ENCODE measurements around the gene CCDC6. TPM values are rescaled to one million over a fixed set of nuclear protein-coding genes. Genes with fewer than 3 reads are reported as not detected.

The CCDC6 gene
- total and polyA plus RNA-seq, 11 donors, result 3.7 to 47.1 (median 17.4) TPM

DNA sequence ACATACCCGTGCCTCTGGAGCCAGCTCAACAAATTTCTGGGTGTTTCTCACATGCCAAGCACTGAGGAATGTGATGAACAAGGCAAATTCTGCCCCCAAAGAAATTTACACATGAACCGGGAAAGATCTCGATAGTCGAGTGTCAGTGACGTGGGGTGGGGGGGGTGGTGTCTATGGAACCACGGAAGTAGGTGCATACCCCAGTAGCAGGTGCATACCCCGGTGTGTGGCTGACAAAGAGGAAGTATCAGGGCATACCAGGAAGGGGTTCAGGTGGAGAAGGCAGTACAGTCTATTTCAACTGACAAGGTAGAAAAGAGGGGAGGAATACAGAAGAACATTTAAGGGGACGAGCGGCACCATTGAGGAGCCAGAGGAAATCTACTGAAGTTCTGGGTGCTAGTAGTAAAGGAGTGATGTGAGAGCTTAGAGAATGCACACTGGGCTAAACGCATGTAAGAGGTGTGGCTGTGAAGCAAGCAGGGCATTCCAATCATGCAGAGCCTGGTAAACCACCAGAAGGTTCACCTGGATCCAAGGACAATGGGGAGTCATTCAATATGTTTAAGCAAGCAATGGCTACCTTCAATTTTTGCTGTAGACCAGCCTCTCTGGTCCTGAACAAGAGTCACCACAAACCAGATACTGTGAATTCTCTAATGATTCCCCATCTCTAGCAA, 6.2 kb downstream of the CCDC6 start:
- TF ChIP-seq POLR2A (IDR thresholded peaks at IDR 0.05), result no peak
- DNase-seq (no peak), ATAC-seq (no peak)
- H3K27ac ChIP-seq, result peak overlapping the region in 1 of 12 donors; percentile 52
- intact Hi-C loops (cut with DNase I), result loop anchor here in 5 of 10 donors (5.0 to 10.0 kb wide), 3 partner anchors 33 to 275 kb away; no protein-coding TSS in a partner anchor
- H3K27me3 ChIP-seq, result no peaks in the 10 kb centered on the region
- peaks cover 3 to 62% (median 51%) of the 10 kb centered on the region in 12 donors for H3K4me1 ChIP-seq
- H3K4me3 ChIP-seq, result no peak overlapping the region
- no peaks in the 10 kb centered on the region for H3K9me3 ChIP-seq
- peaks cover 0 to 3% (median 0%) of the 10 kb centered on the region in 9 donors for H3K36me3 ChIP-seq
- WGBS, 4 donors, result 82 to 91% (median 85%) methylated on average over 10 of the region's 10 CpGs

DNA sequence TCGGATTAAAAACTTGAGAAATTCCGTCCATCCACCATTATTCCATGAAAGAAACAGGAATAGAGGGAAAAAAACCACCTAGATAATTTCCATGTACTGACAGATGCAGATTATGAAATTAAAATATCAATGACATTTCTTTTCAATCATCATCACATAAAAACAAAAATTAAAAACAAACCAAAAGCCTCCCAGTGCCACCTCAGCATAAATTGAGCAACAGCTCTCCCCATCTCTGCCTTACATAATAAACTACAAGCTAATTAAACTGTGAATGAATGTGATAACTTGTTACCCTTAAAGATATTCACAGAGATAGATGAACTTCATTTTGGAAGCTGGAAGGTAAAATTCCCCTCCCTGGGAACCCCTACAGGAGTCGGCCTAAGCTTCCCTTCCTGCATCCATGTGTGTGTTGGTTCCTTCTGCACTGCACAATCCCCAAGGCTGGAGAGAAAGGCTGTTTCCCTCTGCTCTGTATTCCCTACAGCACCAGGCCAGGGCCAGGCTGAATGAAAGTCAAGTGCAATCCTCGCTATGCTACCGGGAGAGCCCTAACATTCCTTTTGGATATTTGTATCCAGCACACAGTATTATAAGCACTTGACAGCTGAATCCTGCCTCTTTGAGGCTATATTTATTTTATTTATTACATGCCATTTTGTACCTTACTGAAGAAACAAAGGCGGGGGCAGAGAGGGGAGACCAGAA, 8.1 kb downstream of the CCDC6 start:
- H3K9me3 ChIP-seq, result no peaks in the 10 kb centered on the region
- peaks cover 6 to 62% (median 52%) of the 10 kb centered on the region in 12 donors for H3K4me1 ChIP-seq
- ATAC-seq, result peak; percentile 26 to 60 (median 41)
- no peak overlapping the region for H3K4me3 ChIP-seq
- intact Hi-C loops (cut with DNase I), result no loop called here
- H3K27me3 ChIP-seq, result no peaks in the 10 kb centered on the region
- TF ChIP-seq POLR2A (IDR thresholded peaks at IDR 0.05), result no peak
- DNase-seq, result no peak
- H3K36me3 ChIP-seq, result peaks cover 0 to 3% (median 0%) of the 10 kb centered on the region in 9 donors
- WGBS, 4 donors, result 64 to 70% (median 66%) methylated on average over 6 of the region's 6 CpGs
- H3K27ac ChIP-seq, result peak overlapping the region in 4 of 12 donors; percentile 5 to 39 (median 20)

DNA sequence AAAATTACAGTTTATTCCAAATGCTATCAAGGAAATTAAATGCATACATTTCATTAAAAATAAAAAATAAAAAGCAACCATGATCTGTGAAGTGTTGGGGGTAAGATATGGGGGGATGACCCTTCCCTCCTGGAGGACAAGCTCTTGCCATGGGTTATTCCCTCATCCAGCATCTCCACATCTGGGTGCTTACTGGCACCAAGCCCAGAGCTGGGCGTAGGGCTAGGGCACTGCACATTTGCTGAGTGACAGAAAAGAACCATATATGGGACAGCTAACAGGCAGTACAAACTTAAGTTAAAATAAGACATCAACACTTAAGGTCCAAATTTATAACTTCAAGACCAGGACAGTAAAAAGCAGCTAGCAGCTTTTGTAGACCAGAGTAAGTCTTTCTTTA, 10.2 kb downstream of the CCDC6 start:
- H3K27me3 ChIP-seq, result no peaks in the 10 kb centered on the region
- peaks cover 6 to 82% (median 66%) of the 10 kb centered on the region in 12 donors for H3K4me1 ChIP-seq
- ATAC-seq, result peak in 1 of 4 donors; percentile 40
- DNase-seq, result peak in 2 of 5 donors; percentile 36 to 46
- WGBS, 4 donors, result 31 to 62% (median 53%) methylated on average over 1 of the region's 1 CpG
- no peak overlapping the region for H3K4me3 ChIP-seq
- no peaks in the 10 kb centered on the region for H3K9me3 ChIP-seq
- no peak for TF ChIP-seq POLR2A (IDR thresholded peaks at IDR 0.05)
- intact Hi-C loops (cut with DNase I), result no loop called here
- H3K36me3 ChIP-seq, result peaks cover 0 to 3% (median 0%) of the 10 kb centered on the region in 9 donors
- H3K27ac ChIP-seq, result peak overlapping the region in 8 of 12 donors; percentile 35 to 81 (median 51)

DNA sequence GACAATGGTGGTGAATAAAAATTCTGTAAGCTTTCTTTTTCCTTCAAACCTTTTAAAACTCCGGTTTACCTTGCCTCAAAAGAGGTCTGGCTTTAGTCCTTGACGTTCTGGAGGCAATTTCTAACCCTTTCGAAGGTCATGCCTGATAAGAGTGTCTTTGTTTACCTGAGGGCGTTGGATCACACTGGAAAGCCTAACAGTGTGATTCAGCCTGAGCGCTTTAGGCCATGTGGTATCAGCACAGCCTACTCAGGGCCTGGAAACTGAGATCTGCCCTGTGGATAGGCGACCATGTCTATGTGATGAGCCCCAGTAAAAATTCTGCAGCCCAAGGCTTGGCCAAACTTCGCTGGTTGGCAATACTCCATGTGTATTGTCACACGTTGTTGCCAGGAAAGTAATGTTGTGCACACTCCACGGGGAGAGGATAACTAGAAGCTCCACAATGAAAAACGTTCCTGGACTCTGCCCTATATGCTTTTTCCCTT, 10.7 kb downstream of the CCDC6 start:
- Histone ChIP-seq H3K27me3 (no peaks in the 10 kb centered on the region), H3K4me1 (peaks cover 6 to 85% (median 68%) of the 10 kb centered on the region in 12 donors), H3K9me3 (no peaks in the 10 kb centered on the region), H3K27ac (peak overlapping the region; percentile 17 to 81 (median 50)), H3K36me3 (peaks cover 0 to 3% (median 0%) of the 10 kb centered on the region in 9 donors), H3K4me3 (no peak overlapping the region)
- TF ChIP-seq, protein P1, sequence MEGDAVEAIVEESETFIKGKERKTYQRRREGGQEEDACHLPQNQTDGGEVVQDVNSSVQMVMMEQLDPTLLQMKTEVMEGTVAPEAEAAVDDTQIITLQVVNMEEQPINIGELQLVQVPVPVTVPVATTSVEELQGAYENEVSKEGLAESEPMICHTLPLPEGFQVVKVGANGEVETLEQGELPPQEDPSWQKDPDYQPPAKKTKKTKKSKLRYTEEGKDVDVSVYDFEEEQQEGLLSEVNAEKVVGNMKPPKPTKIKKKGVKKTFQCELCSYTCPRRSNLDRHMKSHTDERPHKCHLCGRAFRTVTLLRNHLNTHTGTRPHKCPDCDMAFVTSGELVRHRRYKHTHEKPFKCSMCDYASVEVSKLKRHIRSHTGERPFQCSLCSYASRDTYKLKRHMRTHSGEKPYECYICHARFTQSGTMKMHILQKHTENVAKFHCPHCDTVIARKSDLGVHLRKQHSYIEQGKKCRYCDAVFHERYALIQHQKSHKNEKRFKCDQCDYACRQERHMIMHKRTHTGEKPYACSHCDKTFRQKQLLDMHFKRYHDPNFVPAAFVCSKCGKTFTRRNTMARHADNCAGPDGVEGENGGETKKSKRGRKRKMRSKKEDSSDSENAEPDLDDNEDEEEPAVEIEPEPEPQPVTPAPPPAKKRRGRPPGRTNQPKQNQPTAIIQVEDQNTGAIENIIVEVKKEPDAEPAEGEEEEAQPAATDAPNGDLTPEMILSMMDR (IDR thresholded peaks at IDR 0.05), result no peak
- intact Hi-C loops (cut with DNase I), result no loop called here
- peak; percentile 17 to 69 (median 56) for ATAC-seq
- peak in 1 of 5 donors; percentile 41 for DNase-seq
- WGBS, 4 donors, result 38 to 45% (median 41%) methylated on average over 10 of the region's 10 CpGs

DNA sequence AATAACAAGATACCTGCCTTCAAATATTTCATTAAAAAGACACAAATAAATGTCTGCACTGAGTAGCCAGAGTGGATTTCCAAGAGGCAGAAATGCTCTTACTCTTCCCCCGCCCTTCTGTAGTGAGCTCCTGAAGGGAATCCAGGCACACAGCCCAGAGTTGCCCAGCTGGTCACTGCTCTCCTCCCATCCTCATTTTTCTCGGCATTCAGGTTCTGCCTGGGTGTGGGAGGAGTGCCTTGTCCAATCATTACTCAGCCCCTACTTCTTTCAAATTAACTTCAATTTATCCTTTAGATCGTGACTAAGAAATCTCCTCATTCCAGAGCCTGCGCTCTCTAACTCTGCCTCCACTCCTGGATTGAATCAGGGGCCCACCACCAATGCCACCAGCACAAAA, 12.2 kb downstream of the CCDC6 start:
- Histone ChIP-seq H3K9me3 (no peaks in the 10 kb centered on the region), H3K4me3 (no peak overlapping the region), H3K27ac (peak overlapping the region in 8 of 12 donors; percentile 6 to 81 (median 41)), H3K27me3 (no peaks in the 10 kb centered on the region), H3K36me3 (peaks cover 0 to 14% (median 2%) of the 10 kb centered on the region in 9 donors), H3K4me1 (peaks cover 6 to 83% (median 67%) of the 10 kb centered on the region in 12 donors)
- DNase-seq, result peak in 4 of 5 donors; percentile 53 to 60 (median 54)
- peak; percentile 62 to 87 (median 86) for ATAC-seq
- intact Hi-C loops (cut with DNase I), result no loop called here
- TF ChIP-seq, protein P1 (IDR thresholded peaks at IDR 0.05), result no peak
- TF ChIP-seq POLR2A (IDR thresholded peaks at IDR 0.05), result no peak
- WGBS, 4 donors, result 42 to 50% (median 46%) methylated on average over 4 of the region's 4 CpGs
